ENCODE data around the gene LDHA.

DNA sequence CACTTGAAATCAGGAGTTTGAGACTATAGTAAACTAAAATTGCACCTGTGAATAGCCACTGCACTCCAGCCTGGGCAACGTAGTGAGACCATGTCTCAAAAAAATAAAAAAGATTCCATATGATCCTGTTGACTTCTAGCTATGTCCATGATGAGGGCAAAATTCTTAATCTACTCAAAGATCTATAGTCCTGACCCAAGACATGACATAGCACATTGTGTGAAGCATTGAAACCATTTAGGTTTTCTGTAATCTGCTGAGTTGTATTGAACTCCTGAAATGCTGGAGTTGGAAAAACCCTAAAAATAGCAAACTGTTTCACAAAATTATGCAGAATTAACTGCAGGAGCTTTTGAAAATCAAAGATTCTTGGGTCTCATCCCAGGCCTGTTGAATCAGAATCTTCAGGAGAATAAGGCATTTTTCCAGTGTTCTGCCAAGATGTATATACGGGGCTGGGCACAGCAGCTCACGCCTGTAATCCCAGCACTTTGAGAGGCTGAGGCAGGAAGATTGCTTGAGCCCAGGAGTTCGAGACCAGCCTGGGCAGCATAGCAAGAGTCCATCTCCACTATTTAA is 29.8 kb upstream of the LDHA start:
- TF ChIP-seq, protein P1, sequence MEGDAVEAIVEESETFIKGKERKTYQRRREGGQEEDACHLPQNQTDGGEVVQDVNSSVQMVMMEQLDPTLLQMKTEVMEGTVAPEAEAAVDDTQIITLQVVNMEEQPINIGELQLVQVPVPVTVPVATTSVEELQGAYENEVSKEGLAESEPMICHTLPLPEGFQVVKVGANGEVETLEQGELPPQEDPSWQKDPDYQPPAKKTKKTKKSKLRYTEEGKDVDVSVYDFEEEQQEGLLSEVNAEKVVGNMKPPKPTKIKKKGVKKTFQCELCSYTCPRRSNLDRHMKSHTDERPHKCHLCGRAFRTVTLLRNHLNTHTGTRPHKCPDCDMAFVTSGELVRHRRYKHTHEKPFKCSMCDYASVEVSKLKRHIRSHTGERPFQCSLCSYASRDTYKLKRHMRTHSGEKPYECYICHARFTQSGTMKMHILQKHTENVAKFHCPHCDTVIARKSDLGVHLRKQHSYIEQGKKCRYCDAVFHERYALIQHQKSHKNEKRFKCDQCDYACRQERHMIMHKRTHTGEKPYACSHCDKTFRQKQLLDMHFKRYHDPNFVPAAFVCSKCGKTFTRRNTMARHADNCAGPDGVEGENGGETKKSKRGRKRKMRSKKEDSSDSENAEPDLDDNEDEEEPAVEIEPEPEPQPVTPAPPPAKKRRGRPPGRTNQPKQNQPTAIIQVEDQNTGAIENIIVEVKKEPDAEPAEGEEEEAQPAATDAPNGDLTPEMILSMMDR (IDR thresholded peaks at IDR 0.05): no peak
- TF ChIP-seq POLR2A (IDR thresholded peaks at IDR 0.05): no peak

All from suprapubic skin (tissue), 3 donors.